NCI-H2107 treated with DMSO at 0.1 percent for 48 hours (cell line): ENCODE data around the gene TXNRD1.
A peak's percentile ranks its signal among the peaks of the same experiment; 100 is the strongest.
"Not testable (repeated sequence)": the region's sequence is repeated elsewhere in the genome, so short reads cannot be mapped to it uniquely, and the experiment has no call there.

Source experiments
- DNase-seq: peaks from one replicate; lab custom pipeline; 2025; ENCODE audit not compliant: unreplicated experiment; lab: John Stamatoyannopoulos, UW

The TXNRD1 gene

DNA sequence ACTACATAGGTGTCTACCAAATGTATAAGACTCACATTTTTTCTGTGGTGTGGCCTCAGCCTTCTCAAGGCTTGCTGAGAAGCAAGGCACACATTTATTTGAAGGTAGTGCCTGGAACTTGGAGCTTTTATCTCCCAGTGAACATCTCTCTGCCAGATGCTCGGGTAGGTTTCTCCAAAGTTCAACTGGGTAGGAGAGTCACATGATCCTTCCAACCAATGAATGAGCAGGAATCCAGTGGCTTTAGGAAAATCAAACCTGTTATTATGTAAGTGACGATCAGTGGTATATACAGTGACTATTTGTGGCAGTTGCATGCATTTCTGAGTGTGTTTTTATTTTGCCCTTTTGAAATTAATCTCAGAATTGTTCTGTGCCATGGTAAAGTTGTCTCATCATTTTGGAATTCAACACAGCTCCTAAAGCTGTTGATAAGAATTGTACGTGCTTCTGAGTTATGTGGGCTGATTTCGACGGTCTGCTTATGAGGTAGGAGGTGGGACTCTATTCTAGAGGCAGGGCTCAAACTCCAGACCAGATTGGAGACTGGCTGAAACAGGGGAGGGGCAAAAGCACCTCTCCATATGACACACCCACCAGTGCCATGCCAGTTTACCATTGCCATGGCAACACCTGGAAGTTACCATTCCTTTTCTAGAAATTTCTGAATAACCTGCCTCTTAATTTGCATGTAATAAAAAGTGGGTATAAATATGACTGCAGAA, 145.6 kb downstream of the TXNRD1 start:
- DNase-seq: no peak

GRCh38 chr12:104365921-104366410, 150.4 kb downstream of the TXNRD1 start:
- DNase-seq: no peak

DNA sequence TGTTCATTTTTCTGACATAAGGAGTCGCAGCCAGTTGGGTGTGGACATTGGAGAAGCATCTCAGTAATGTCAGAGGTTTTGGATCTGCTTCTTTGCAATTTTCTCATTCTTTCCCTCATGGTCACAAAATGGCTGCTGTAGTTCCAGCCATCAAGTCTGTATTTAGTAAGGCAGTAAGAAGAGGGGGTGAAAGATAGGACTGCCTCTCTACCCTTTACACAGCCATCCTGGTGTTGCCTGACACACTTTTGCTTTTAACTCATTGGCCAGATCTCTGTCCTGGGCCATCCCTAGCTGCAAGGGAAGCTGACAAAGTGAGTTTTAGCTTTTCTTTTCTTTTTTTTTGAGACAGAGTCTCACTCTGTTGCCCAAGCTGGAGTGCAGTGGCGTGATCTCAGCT, 154.1 kb downstream of the TXNRD1 start:
- DNase-seq: no peak

DNA sequence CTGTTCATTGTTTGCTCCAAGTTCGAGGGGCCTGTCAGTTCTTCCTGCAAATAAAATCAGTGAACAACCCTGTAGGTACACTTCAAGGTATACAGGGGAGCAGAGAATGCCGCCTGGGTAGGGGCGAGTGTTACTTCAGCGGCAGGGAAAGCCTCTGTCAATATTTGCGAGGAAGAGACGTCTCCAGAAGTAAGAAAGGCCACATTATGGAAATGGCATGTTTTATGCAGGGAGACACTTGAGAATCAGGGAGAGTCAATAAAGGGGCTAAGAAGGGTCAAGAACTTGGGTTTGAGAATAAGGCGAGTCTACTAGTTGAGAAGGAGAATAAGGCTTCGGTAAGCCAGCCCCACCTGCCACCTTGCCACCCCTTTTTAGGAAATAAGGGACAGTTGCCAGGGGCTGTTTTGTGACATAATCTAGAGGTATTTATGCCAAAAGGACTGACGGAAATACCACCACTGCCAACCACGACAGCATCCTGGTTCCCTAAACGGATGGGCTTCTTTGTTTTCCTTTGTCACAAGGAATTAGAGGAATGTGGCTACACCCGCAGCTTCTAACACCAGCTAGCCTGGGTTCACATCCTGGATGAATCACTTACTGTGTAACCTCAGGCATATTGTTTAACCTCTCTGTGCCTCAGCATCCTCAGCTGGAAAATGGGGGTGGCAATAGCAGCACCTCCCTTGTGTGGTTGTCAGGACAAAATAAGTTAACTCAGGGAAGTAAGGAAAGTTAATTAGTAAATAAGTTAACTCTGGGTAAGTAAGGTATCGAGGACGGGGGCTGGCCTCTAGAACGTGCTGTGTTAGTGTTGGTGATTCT, 155.7 kb downstream of the TXNRD1 start:
- no peak for DNase-seq

GRCh38 chr12:104372061-104372720, 156.6 kb downstream of the TXNRD1 start:
- no peak for DNase-seq

- no peak for DNase-seq
Measured at GRCh38 chr12:104372721-104373335, 157.2 kb downstream of the TXNRD1 start.

GRCh38 chr12:104374071-104374470, 158.5 kb downstream of the TXNRD1 start:
- no peak for DNase-seq

- no peak for DNase-seq
Measured at GRCh38 chr12:104374806-104375205, 159.2 kb downstream of the TXNRD1 start.

DNA sequence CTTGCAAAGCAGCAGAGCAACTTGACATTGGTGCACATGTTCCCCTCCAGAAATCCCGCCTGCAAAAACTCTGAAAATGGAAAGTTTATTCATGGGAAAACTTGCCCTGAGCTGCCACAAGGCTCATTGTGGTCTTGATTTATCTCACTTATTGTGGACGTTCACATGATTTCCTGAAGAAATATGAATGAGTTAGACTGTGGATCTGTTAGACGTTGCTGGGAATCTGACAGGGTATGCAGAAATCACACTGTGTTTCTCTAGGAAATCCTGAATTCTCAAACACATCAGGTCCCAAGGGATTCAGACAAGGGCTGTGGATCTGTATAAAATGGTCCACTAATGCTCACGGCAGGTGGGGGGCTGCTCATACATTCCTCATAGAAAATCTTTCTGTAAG, 160.2 kb downstream of the TXNRD1 start:
- DNase-seq: no peak

- no peak for DNase-seq
Measured at GRCh38 chr12:104376650-104377513, 161.3 kb downstream of the TXNRD1 start.

GRCh38 chr12:104377514-104377812, 161.9 kb downstream of the TXNRD1 start:
- no peak for DNase-seq

GRCh38 chr12:104378427-104378826, 162.8 kb downstream of the TXNRD1 start:
- no peak for DNase-seq

DNA sequence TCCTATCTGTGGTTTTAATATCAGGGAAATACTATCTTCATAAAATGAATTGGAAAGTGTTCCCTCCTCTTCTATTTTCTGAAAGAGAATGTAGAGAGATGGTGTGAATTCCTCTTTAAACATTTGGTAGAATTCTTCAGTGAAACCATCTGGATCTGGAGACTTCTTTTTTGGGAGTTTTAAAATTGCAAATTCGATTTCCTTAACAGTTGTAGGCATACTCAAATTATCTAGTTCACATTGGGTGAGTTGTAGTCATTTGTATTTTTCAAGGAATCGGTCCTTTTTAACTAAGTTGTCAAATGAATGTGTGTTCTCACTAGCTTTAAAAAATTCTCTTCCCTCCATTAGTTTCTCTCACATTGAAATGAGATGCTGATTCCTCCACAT, 165.8 kb downstream of the TXNRD1 start:
- no peak for DNase-seq

DNA sequence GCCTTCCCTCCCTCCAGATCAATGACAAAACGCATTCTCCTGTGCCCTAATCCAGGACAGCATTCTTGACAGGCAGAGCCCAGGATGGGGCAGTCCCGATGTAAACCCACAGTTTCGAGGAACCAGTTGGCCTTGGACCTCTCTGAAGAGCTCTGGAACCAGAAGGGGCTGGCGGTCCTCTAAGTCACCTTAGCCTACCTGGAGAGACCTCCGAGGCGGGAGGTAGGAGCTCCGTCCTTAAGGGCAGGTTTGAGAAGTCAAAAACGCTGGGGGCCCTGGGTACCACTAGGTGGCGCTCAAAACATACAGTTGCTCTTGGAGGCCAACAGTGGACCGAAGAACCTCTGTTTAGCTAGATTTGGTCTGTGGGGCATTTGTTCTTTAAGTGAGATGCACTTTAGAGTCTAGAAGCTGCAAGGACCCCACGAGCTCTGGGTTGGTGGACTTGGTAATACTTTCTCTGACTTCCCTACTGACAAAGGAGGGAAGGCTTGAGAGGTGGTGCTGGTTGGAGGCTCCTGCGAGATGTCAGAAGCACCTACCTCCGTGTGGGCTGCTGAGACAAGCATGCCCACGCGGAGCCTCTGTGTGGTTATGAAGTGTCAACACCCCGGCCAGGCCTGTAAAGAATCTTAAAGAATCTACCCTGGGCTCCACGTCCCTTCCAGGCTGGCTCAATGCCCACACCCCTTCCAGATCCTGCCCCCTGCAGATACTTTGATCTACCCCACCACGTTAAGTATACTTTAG, 166.3 kb downstream of the TXNRD1 start:
- DNase-seq: peak; percentile 82

- DNase-seq: no peak
Measured at GRCh38 chr12:104384141-104384880, 168.7 kb downstream of the TXNRD1 start.

DNA sequence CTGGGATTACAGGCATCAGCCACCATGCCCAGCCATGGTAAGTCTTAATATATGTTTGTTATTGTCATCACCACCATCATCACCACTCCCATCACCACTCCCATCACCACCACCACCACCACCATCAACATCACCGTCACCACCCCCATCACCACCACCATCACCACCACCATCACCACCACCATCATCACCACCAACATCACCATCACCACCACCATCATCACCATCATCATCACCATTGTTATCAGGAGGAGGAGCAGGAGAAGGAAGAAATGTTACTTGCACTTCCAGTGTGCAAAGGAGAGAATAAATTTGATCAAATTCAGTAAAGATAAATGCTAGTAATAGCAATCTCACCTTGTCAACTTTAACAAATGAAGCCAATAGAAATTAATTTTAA, 169.9 kb downstream of the TXNRD1 start:
- DNase-seq: no peak

- DNase-seq: no peak
Measured at GRCh38 chr12:104386461-104386860, 170.9 kb downstream of the TXNRD1 start.

DNA sequence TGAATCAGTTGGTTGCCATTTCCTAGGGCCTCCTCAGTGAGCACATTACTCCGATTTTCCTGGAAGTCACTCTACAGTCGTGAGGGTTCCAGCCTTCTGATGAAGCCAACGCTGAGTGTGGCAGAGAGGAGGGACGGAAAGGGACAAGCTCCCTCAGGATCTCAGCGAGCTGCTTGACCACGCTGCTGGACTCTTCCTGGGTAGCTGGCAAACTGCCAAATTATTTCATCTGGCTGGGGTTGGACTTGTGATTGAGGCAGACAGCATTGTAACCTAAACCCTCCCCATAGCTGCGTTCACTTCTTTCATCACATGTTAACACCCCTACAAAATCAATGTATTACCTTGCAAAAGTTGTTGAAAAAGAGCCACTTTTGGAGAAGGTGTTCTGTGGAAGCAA, 171.6 kb downstream of the TXNRD1 start:
- DNase-seq: no peak

- not testable (repeated sequence) for DNase-seq
Measured at GRCh38 chr12:104394086-104394485, 178.5 kb downstream of the TXNRD1 start.
